ENCODE measurements around the gene PIGR. TPM values are rescaled to one million over a fixed set of nuclear protein-coding genes. Genes with fewer than 3 reads are reported as not detected.

Gene PIGR
- total RNA-seq, 1 donor from 2014 or later, result not detected

DNA sequence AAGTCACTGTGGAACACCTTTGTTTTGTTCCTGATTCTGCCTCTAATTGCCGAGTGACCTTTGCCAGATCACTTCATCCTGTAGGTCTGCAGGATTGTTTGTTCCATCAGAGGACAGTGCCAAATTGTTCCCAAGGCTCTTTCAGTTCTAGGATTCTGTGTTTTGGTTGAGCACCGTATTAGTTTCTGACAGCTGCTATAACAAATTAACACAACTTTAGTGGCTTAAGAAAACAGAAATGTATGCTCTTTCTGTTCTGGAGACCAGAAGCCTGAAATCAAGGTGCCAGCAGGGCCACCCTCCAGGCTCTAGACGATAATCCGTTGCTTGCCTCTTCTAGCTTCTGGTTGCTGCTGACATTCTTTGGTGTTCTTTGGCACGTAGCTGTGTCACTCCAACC, 3.4 kb upstream of the PIGR start:
- peaks cover 6% of the 10 kb centered on the region for H3K9me3 Mint-ChIP-seq (ENCODE audit: low read depth)
- DNase-seq (ENCODE audit: low spot score), result no peak
- no peak overlapping the region for H3K27ac Mint-ChIP-seq (ENCODE audit: unreplicated experiment)
- H3K4me3 Mint-ChIP-seq (ENCODE audit: unreplicated experiment), result no peak overlapping the region
- no peaks in the 10 kb centered on the region for H3K36me3 Mint-ChIP-seq (ENCODE audit: low read depth)
- no peak for TF ChIP-seq CTCF (IDR thresholded peaks at IDR 0.05)
- no peaks in the 10 kb centered on the region for H3K4me1 Mint-ChIP-seq (ENCODE audit: low read depth)
- peaks cover 36% of the 10 kb centered on the region for H3K27me3 Mint-ChIP-seq (ENCODE audit: low read depth)

DNA sequence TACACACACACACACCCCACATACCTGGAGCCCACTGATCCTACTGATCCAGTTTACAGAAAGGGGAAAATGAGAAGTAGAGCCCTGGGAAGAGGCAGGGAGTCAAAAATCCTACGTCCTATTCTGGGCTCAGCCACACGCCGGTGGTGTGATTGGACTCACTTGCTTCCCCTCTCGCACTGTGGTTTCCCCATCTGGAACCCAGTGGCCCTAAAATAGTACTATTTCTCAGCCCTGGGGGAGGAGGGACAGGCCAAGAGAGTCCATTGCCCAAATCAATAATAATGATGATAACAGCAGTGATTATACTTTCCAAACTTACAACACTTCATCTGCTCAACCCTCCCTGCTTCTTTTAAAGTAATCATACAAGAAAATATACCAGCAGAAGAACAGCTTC, 2.9 kb upstream of the PIGR start:
- H3K4me1 Mint-ChIP-seq (ENCODE audit: low read depth), result no peaks in the 10 kb centered on the region
- peaks cover 6% of the 10 kb centered on the region for H3K9me3 Mint-ChIP-seq (ENCODE audit: low read depth)
- H3K4me3 Mint-ChIP-seq (ENCODE audit: unreplicated experiment), result no peak overlapping the region
- no peak overlapping the region for H3K27ac Mint-ChIP-seq (ENCODE audit: unreplicated experiment)
- H3K27me3 Mint-ChIP-seq (ENCODE audit: low read depth), result peaks cover 38% of the 10 kb centered on the region
- no peak for DNase-seq (ENCODE audit: low spot score)
- no peak for TF ChIP-seq CTCF (IDR thresholded peaks at IDR 0.05)
- H3K36me3 Mint-ChIP-seq (ENCODE audit: low read depth), result no peaks in the 10 kb centered on the region

- Mint-ChIP-seq H3K4me1 (ENCODE audit: low read depth) (no peaks in the 10 kb centered on the region), H3K27ac (ENCODE audit: unreplicated experiment) (no peak overlapping the region), H3K4me3 (ENCODE audit: unreplicated experiment) (no peak overlapping the region), H3K9me3 (ENCODE audit: low read depth) (peaks cover 6% of the 10 kb centered on the region), H3K27me3 (ENCODE audit: low read depth) (peaks cover 48% of the 10 kb centered on the region), H3K36me3 (ENCODE audit: low read depth) (no peaks in the 10 kb centered on the region)
- TF ChIP-seq CTCF (IDR thresholded peaks at IDR 0.05), result no peak
- no peak for DNase-seq (ENCODE audit: low spot score)
These were observed 989 bp upstream of the PIGR start for GRCh38 chr1:206947255-206947654.

- no peaks in the 10 kb centered on the region for H3K36me3 Mint-ChIP-seq (ENCODE audit: low read depth)
- H3K4me1 Mint-ChIP-seq (ENCODE audit: low read depth), result no peaks in the 10 kb centered on the region
- no peak overlapping the region for H3K4me3 Mint-ChIP-seq (ENCODE audit: unreplicated experiment)
- H3K27me3 Mint-ChIP-seq (ENCODE audit: low read depth), result peaks cover 48% of the 10 kb centered on the region
- no peak for DNase-seq (ENCODE audit: low spot score)
- no peak overlapping the region for H3K27ac Mint-ChIP-seq (ENCODE audit: unreplicated experiment)
- no peak for TF ChIP-seq CTCF (IDR thresholded peaks at IDR 0.05)
- H3K9me3 Mint-ChIP-seq (ENCODE audit: low read depth), result peaks cover 6% of the 10 kb centered on the region
These were observed 487 bp downstream of the PIGR start for GRCh38 chr1:206945779-206946178.

DNA sequence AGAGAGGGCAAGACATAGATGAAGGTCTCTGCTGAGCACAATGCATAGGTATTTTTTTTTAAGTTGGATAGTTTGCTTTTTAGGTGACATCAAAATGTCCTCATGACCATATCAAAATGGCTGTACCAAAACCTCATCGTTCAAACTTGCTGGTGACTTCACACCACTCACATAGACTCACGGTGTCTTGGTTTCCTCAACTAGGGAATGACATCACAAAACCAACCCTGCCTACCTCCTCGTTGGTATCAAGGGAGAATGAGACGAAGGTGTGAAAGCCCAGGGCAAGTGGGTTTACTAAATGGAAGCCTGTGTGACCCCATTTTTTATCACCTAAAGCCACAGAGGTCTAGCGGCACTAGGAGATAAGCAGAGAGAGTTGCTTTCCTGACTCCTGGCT, 1.6 kb downstream of the PIGR start:
- Mint-ChIP-seq H3K36me3 (ENCODE audit: low read depth) (no peaks in the 10 kb centered on the region), H3K4me3 (ENCODE audit: unreplicated experiment) (no peak overlapping the region), H3K27me3 (ENCODE audit: low read depth) (peaks cover 50% of the 10 kb centered on the region), H3K9me3 (ENCODE audit: low read depth) (peaks cover under 1% of the 10 kb centered on the region), H3K4me1 (ENCODE audit: low read depth) (no peaks in the 10 kb centered on the region), H3K27ac (ENCODE audit: unreplicated experiment) (no peak overlapping the region)
- no peak for TF ChIP-seq CTCF (IDR thresholded peaks at IDR 0.05)
- DNase-seq (ENCODE audit: low spot score), result no peak
